ENCODE data around the gene GLT6D1.

DNA sequence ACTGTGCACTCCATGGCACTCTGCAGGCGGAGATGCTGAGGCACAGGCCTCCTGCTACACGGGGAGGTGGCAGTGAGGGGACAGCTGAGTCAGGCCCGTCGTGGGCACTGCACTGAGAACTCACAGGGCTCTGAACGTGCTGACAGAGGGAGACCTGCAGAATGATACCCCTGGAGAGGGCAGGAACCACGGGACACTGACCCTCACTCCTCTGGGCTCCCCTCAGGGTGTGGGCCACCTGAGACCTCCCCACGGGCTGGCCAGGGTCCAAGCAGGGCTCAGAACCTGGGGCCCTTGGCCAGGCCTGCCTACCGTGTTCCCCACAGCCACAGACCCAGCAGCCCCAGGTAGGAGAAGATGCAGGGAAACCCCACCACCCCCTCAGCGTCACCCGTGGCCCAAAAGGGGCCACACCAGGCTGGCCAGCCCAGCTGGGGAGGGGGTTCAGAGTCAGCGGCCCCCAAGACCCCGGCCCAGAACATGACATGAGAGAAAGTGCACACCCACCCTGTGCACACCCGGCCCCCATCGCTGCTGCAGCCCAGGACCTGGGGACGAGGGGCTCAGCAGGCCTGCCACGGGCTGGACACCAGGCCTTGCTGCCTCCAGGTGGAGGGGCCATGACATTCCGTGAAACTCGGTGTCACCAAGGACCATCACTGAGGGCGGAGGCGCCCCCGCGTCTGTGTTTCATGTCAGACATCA is 30.9 kb downstream of the GLT6D1 start:
- TF ChIP-seq POLR2A (IDR thresholded peaks at IDR 0.05) = no peak
- TF ChIP-seq EP300 (IDR thresholded peaks at IDR 0.05) = no peak
